MM.1S (cell line): ENCODE data around the gene HDAC1.

ENCODE experiments used
- DNase-seq: peaks from one replicate; pipeline ENCODE4 v3.0.0-alpha.2; 2015
- H2AFZ ChIP-seq: fragments of 300-600 bp; sonication (generic); 2 replicates; pipeline ENCODE4 v1.6.0; 2016; ENCODE audit warnings: antibody characterized with exemption, low read length
- H3F3A ChIP-seq: fragments of 300-600 bp; sonication (generic); 2 replicates; pipeline ENCODE4 v1.6.1; 2016; ENCODE audit warnings: mild to moderate bottlenecking, antibody characterized with exemption, low read length, moderate library complexity, mixed read lengths; ENCODE audit not compliant: insufficient read depth
- H3K27ac ChIP-seq: fragments of 300-600 bp; sonication (generic); 2 replicates; pipeline ENCODE4 v1.5.1; 2016; ENCODE audit warnings: mild to moderate bottlenecking, low read length
- H3K27me3 ChIP-seq: fragments of 300-600 bp; sonication (generic); replicated peaks from 2 replicates; pipeline ENCODE4 v1.6.0; 2016; ENCODE audit warnings: low read length; ENCODE audit not compliant: insufficient read depth
- H3K36me3 ChIP-seq: fragments of 300-600 bp; sonication (generic); replicated peaks from 2 replicates; pipeline ENCODE4 v1.6.1; 2016; ENCODE audit warnings: mild to moderate bottlenecking, low read length, mixed read lengths; ENCODE audit not compliant: insufficient read depth
- H3K4me1 ChIP-seq: fragments of 300-600 bp; sonication (generic); 2 replicates; pipeline ENCODE4 v1.6.1; 2016; ENCODE audit warnings: low read length, mixed read lengths
- H3K4me2 ChIP-seq: fragments of 300-600 bp; sonication (generic); 2 replicates; pipeline ENCODE4 v1.6.0; 2016; ENCODE audit warnings: low read depth, low read length
- H3K4me3 ChIP-seq: fragments of 300-600 bp; sonication (generic); 2 replicates; pipeline ENCODE4 v1.5.1; 2016; ENCODE audit warnings: low read length, mixed read lengths
- H3K79me2 ChIP-seq: fragments of 300-600 bp; sonication (generic); 2 replicates; pipeline ENCODE4 v1.6.1; 2016; ENCODE audit warnings: mixed run types, low read length, mixed read lengths
- H3K9ac ChIP-seq: fragments of 300-600 bp; sonication (generic); 2 replicates; pipeline ENCODE4 v1.6.1; 2016; ENCODE audit warnings: low read length, mixed read lengths
- H3K9me2 ChIP-seq: fragments of 300-600 bp; sonication (generic); replicated peaks from 2 replicates; pipeline ENCODE4 v1.6.1; 2016; ENCODE audit warnings: mild to moderate bottlenecking, low read length, mixed read lengths; ENCODE audit not compliant: insufficient read depth
- H3K9me3 ChIP-seq: fragments of 300-600 bp; sonication (generic); replicated peaks from 2 replicates; pipeline ENCODE4 v1.6.1; 2016; ENCODE audit warnings: mild to moderate bottlenecking, low read length, mixed read lengths; ENCODE audit not compliant: insufficient read depth
- H4K20me1 ChIP-seq: fragments of 300-600 bp; sonication (generic); 2 replicates; pipeline ENCODE4 v1.6.1; 2016; ENCODE audit warnings: mild to moderate bottlenecking, low read length, moderate library complexity, mixed read lengths; ENCODE audit not compliant: insufficient read depth
- EZH2 ChIP-seq: fragments of 300-600 bp; sonication (generic); optimal IDR thresholded peaks from 2 replicates; pipeline ENCODE3; 2017; ENCODE audit warnings: low read depth, mild to moderate bottlenecking, antibody characterized with exemption, low read length, mixed read lengths
- EZH2phosphoT487 ChIP-seq: fragments of 300-600 bp; sonication (generic); IDR thresholded peaks from 2 replicates; pipeline ENCODE4 v1.6.1; 2018; ENCODE audit warnings: antibody characterized with exemption, low read length
- TF ChIP-seq, protein P1 (sequence below): fragments of 300-600 bp; sonication (generic); IDR thresholded peaks from 2 replicates; pipeline ENCODE4 v1.5.1; 2016; ENCODE audit warnings: antibody characterized with exemption, low read length, mixed read lengths

The HDAC1 gene

DNA sequence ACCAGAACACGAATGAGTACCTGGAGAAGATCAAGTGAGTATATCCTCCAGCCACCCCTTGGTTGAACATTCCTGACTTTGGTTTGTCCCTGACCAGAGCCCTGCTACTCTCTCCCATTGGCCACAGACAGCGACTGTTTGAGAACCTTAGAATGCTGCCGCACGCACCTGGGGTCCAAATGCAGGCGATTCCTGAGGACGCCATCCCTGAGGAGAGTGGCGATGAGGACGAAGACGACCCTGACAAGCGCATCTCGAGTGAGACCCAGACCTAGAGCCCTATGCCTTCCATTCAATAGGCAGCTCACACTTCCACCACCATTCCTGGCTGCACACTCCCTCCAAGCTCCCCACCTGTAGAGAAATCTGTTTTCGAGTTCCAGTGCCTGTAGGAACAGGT, 39.7 kb downstream of the HDAC1 start:
- Histone ChIP-seq H4K20me1 (no peaks in the 10 kb centered on the region), H3K4me3 (no peak overlapping the region), H3F3A (peaks cover 32% of the 10 kb centered on the region), H3K4me2 (no peak overlapping the region), H3K27ac (no peak overlapping the region), H3K4me1 (peaks cover 40% of the 10 kb centered on the region), H3K27me3 (no peaks in the 10 kb centered on the region), H3K79me2 (peaks cover 9% of the 10 kb centered on the region), H2AFZ (no peak overlapping the region), H3K9me2 (no peaks in the 10 kb centered on the region), H3K9me3 (no peaks in the 10 kb centered on the region), H3K36me3 (no peaks in the 10 kb centered on the region), H3K9ac (no peak overlapping the region)
- TF ChIP-seq, protein P1, sequence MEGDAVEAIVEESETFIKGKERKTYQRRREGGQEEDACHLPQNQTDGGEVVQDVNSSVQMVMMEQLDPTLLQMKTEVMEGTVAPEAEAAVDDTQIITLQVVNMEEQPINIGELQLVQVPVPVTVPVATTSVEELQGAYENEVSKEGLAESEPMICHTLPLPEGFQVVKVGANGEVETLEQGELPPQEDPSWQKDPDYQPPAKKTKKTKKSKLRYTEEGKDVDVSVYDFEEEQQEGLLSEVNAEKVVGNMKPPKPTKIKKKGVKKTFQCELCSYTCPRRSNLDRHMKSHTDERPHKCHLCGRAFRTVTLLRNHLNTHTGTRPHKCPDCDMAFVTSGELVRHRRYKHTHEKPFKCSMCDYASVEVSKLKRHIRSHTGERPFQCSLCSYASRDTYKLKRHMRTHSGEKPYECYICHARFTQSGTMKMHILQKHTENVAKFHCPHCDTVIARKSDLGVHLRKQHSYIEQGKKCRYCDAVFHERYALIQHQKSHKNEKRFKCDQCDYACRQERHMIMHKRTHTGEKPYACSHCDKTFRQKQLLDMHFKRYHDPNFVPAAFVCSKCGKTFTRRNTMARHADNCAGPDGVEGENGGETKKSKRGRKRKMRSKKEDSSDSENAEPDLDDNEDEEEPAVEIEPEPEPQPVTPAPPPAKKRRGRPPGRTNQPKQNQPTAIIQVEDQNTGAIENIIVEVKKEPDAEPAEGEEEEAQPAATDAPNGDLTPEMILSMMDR, result no peak
- TF ChIP-seq EZH2 (no peak), EZH2phosphoT487 (no peak)
- DNase-seq, result no peak

- Histone ChIP-seq H3K27me3 (no peaks in the 10 kb centered on the region), H3K4me3 (no peak overlapping the region), H3K79me2 (peaks cover 9% of the 10 kb centered on the region), H3K9me2 (no peaks in the 10 kb centered on the region), H2AFZ (no peak overlapping the region), H3K27ac (peak overlapping the region; percentile 60; the same call in 1 of the 2 replicates), H4K20me1 (no peaks in the 10 kb centered on the region), H3K9ac (no peak overlapping the region), H3F3A (peaks cover 39% of the 10 kb centered on the region), H3K36me3 (no peaks in the 10 kb centered on the region), H3K9me3 (no peaks in the 10 kb centered on the region), H3K4me1 (peaks cover 49% of the 10 kb centered on the region), H3K4me2 (peak overlapping the region; percentile 39; the same call in 1 of the 2 replicates)
- TF ChIP-seq EZH2, result no peak
- no peak for TF ChIP-seq EZH2phosphoT487
- TF ChIP-seq, protein P1, result no peak
- DNase-seq, result no peak
Observed at GRCh38 chr1:32332290-32333079, 40.6 kb downstream of the HDAC1 start.

GRCh38 chr1:32333251-32333963, 41.5 kb downstream of the HDAC1 start:
- peak overlapping the region; percentile 60; the same call in 1 of the 2 replicates for H3K27ac ChIP-seq
- H3K9ac ChIP-seq, result no peak overlapping the region
- no peaks in the 10 kb centered on the region for H4K20me1 ChIP-seq
- H3K4me3 ChIP-seq, result no peak overlapping the region
- no peaks in the 10 kb centered on the region for H3K9me3 ChIP-seq
- TF ChIP-seq EZH2, result no peak
- TF ChIP-seq, protein P1, result peak; percentile 21; the same call in 1 of the 2 replicates
- TF ChIP-seq EZH2phosphoT487, result no peak
- H3K4me1 ChIP-seq, result peaks cover 58% of the 10 kb centered on the region
- H3K9me2 ChIP-seq, result no peaks in the 10 kb centered on the region
- peak; percentile 45 for DNase-seq
- H3K79me2 ChIP-seq, result peaks cover 9% of the 10 kb centered on the region
- H3K4me2 ChIP-seq, result peak overlapping the region; percentile 79
- no peaks in the 10 kb centered on the region for H3K36me3 ChIP-seq
- no peaks in the 10 kb centered on the region for H3K27me3 ChIP-seq
- H3F3A ChIP-seq, result peaks cover 47% of the 10 kb centered on the region
- no peak overlapping the region for H2AFZ ChIP-seq
